Adrenal gland (tissue), 5 donors: ENCODE results near the gene PI4K2A.

Experiments
- POLR2A ChIP-seq, 2 donors: fragments of 450-650 bp; IDR thresholded peaks; one replicate each; pipeline ENCODE4 v1.6.1; 2017; ENCODE audit warnings: antibody characterized with exemption in 2 of 2, mild to moderate bottlenecking in 2 of 2, moderate library complexity in 1 of 2
- TF ChIP-seq, protein P1 (sequence below), 6 experiments: fragments of 450-650 bp in 4 of 6; fragments of 200-600 bp in 2 of 6; sonication (generic) in 1 of 6; IDR thresholded peaks; 1 replicate in 5 of 6; 2 replicates in 1 of 6; pipeline versions ENCODE4 v1.5.1 to v1.8.0; 2016 to 2021; ENCODE audit warnings: antibody characterized with exemption in 6 of 6, mild to moderate bottlenecking in 2 of 6, moderate library complexity in 1 of 6
- donor health status: DM: no; HTN: no; CAD: no.

DNA sequence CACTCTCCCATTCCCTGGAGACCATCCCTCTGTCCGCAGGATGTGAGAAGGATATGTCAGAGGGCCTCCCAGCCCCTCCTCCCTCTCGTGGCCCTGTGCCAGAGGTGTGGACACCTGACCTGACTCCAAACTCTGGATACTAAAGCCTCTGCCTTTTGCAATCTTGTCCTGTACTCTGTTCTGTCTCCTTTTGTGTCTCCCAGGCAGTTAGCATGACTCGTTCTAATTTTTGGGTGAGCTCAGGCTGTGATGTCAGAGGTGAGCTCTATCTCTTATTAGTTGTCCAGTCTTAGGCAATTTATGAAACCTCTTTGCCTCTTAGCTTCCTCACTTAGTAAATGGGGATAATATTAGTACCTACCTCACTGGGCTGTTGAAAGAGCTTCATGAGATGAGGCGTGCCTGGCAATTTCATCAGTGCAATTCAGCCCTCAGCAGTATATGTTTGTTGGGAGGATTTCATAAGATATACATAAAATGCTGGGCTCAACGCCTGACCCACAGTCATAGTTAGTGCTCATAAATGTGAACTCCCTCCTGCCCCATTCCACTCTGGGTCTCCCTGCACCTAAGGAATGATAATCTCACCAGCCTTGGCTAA is 84.0 kb downstream of the PI4K2A start:
- TF ChIP-seq POLR2A (IDR thresholded peaks at IDR 0.05): no peak
- TF ChIP-seq, protein P1, sequence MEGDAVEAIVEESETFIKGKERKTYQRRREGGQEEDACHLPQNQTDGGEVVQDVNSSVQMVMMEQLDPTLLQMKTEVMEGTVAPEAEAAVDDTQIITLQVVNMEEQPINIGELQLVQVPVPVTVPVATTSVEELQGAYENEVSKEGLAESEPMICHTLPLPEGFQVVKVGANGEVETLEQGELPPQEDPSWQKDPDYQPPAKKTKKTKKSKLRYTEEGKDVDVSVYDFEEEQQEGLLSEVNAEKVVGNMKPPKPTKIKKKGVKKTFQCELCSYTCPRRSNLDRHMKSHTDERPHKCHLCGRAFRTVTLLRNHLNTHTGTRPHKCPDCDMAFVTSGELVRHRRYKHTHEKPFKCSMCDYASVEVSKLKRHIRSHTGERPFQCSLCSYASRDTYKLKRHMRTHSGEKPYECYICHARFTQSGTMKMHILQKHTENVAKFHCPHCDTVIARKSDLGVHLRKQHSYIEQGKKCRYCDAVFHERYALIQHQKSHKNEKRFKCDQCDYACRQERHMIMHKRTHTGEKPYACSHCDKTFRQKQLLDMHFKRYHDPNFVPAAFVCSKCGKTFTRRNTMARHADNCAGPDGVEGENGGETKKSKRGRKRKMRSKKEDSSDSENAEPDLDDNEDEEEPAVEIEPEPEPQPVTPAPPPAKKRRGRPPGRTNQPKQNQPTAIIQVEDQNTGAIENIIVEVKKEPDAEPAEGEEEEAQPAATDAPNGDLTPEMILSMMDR (IDR thresholded peaks at IDR 0.05): no peak
